A549 treated with AZD2906 at 1 μM for 4 hours (cell line): ENCODE data around the gene METTL17. TPM values are rescaled to one million over a fixed set of nuclear protein-coding genes. Genes with fewer than 3 reads are reported as not detected.

Source experiments
- total RNA-seq: library from RNA; stranded (reverse); fragments of 200-300 nt; extraction: Qiagen RNA extraction; gene quantifications from 5 replicates; pipeline ENCODE4 v1.2.3, GENCODE V29; 2022

Gene METTL17, protein sequence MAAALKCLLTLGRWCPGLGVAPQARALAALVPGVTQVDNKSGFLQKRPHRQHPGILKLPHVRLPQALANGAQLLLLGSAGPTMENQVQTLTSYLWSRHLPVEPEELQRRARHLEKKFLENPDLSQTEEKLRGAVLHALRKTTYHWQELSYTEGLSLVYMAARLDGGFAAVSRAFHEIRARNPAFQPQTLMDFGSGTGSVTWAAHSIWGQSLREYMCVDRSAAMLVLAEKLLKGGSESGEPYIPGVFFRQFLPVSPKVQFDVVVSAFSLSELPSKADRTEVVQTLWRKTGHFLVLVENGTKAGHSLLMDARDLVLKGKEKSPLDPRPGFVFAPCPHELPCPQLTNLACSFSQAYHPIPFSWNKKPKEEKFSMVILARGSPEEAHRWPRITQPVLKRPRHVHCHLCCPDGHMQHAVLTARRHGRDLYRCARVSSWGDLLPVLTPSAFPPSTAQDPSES
- 67.6 to 74.8 TPM (median 70.6 TPM) in 5 replicates for total RNA-seq

DNA sequence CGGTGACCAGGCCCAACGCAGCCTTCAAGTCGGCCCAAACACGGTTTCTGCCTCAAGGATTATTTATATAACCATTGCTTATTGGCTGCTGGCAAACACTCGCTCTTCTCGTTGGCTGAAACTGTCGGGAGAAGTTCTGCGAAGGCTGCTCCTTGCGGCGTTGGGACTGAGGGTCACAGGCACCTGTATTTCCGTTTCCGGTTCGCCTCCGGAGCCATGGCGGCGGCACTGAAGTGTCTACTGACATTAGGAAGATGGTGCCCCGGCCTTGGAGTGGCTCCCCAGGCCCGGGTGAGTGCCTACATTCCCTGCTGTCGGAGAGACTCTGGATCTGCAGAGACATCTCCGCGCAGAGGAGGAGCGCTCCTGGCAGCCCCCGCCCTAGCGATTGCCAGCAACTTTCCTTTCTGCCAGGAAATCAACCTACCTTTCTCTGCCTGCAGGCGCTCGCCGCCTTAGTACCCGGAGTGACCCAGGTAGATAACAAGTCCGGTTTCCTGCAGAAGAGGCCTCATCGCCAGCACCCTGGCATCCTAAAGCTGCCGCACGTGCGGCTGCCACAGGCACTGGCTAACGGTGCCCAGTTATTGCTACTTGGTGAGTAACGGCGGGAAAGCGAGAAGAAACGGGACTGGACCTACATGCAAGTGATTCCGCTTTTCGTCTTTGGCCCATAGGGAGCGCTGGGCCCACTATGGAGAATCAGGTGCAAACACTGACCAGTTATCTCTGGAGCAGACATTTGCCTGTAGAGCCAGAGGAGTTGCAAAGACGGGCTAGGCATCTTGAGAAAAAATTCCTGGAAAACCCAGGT, at the start of gene METTL17:
Gene METTL17, plus strand, starts transcription at position 194 of the 814 bp plus-strand sequence. Its CDS starts 23 bp downstream, at position 217.

DNA sequence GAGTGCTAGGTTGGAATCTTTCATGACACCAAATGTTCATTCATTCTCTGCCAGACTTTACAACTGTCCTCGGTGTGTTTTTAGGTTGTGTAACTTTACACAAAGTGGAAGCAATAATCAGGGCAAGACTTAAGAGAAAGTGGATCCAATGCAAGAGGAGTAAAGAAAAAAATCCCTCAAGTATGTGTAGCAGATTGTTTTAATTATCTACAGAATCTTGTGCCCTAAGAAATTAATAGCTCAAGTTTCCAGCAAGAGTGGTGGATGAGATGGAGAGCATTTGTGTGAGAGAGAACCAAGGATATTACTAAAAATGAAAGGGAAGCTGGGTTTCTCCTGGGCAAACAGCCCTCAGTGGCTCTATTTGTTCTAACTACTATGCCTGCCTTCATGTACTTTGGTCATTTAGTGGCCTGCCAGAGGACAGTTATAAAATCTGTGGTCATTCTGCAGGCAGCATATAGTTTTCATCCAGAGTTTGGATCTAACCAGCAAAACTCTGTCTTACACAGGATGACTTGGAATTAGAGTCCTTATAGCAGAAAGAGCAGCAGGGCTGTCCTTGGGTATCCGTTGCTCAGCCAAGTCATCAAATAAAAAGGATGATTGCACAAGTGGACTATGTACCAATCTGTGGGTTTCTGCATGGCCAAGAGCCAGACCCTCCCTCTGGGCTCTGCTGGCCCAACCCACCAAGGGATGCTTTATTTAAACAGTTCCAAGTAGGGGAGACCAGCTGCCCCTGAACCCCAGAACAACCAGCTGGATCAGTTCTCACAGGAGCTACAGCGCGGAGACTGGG, 34.8 kb upstream of the METTL17 start, which contains the start of gene RNASE2:
Gene RNASE2, plus strand, starts transcription at position 752 of the 802 bp plus-strand sequence. CDS start 285 bp downstream, outside the sequence.

DNA sequence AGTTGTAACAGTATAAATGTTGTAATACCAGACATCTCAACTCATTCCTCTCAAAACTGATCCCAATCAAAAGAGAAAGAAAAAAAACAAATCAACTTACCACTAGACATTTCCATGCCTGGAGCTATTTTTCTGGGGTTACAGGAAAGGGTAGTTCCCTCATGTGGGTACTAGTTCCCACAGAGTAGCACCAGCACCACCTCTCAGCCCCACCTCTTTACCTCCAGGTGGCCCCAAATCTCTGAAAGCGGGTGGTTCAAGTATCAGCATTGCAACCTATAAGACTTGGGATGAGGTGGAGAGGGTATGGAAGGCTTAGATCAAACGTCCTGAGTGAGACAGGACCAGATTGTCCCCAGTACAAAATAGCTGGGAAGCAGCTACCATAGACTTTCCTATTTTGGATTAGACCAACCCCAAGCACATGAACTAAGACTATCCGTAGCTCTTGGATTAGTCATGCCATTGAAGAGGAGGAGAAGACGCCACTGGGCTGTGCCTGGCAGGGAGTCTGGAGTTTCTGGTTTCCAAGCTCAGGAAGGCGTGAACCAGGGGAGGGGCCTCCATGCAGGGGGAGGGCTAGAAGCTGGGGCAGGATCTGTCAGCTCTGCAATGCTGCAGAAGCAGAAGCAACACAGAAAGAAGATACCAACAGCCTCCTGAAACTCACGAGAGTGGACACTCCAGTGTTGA, 9.0 kb downstream of the METTL17 start, which contains the start of gene SLC39A2:
Gene SLC39A2, plus strand, starts transcription at position 620 of the 693 bp plus-strand sequence. CDS start 154 bp downstream, outside the sequence.

DNA sequence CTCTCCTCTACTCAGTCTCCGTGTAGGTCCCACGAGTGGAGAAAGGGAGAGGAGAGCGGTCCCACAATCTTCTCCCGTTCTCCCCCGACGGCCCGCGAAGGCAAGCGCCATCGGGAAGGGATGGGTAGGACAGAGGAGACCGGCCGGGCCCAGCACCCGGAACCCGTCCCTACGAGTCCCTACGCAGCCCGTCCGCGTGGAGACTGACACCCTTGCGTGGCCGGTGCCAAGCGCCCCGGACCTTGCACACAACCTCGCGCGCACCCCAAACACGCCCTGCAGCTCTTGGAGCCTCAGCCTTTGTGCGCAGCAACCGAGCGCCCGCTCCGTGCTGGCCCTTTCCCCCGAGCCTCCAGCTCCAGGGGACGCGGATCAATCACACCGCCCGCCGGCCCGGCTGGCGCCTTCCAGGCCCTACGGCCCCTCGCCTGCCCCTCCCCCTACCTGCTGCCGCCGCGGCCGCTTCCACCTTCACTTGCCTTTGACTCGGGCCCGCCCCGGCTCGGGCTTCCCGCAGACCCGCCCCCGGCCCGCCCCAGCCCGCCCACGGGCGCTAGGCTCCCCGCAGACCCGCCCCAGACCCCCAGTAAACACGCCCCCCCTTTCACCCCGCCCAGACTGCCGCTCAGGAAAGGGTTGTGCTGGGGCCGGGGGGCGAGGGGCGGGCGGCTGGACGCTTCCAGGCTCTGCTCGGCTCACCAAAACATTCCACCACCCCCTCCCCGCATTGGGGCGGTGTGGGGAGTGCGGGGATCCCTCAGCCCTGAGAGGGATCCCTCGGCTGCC, 35.0 kb downstream of the METTL17 start, which contains the start of gene NDRG2:
Gene NDRG2, minus strand, starts transcription at position 477 of the 786 bp plus-strand sequence. CDS start 1,746 bp downstream, outside the sequence.

DNA sequence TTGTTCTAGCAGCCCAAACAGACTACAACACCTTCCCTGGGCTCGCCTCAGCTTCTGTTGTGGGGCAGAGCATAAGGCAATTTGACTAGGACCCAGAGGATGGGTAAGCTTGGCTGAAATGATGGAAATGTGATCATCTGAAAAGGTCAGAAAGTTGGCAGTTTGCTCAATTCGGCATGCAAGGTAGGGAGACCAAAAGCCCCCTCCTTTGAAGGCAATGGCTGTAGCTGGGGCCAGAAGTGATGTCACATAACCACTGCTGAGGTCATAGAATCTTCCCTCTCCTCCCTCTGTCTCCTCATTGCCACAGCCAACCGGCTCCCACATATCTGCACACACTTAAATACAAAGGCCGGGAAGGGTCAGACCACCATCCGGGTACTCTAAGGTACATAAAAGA, 40.1 kb downstream of the METTL17 start, which contains the start of gene TPPP2:
Gene TPPP2, plus strand, starts transcription at position 301 of the 400 bp plus-strand sequence. CDS start 365 bp downstream, outside the sequence.

DNA sequence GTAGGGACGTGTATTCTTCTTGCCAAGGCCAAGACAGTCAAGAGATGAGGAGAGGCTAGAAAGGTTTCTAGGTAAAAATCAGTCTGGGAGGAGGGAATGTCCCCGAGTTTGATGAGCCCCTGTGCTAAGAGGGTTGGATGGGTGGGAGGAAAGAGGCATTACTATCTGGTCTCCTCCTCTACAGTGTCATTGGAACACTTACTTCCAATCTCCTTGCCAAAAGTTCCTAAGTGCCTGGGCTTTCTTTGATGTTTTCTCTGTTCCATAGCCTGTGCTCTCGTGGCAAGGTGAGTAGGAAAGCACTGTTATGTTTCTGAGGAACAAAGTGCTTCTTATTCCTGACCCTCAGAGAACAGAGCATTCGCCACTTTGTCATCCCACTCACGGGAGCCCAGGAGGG, 44.9 kb downstream of the METTL17 start, which contains the start of gene RNASE13:
Gene RNASE13, minus strand, starts transcription at position 101 of the 400 bp plus-strand sequence. CDS start 519 bp downstream, outside the sequence.

DNA sequence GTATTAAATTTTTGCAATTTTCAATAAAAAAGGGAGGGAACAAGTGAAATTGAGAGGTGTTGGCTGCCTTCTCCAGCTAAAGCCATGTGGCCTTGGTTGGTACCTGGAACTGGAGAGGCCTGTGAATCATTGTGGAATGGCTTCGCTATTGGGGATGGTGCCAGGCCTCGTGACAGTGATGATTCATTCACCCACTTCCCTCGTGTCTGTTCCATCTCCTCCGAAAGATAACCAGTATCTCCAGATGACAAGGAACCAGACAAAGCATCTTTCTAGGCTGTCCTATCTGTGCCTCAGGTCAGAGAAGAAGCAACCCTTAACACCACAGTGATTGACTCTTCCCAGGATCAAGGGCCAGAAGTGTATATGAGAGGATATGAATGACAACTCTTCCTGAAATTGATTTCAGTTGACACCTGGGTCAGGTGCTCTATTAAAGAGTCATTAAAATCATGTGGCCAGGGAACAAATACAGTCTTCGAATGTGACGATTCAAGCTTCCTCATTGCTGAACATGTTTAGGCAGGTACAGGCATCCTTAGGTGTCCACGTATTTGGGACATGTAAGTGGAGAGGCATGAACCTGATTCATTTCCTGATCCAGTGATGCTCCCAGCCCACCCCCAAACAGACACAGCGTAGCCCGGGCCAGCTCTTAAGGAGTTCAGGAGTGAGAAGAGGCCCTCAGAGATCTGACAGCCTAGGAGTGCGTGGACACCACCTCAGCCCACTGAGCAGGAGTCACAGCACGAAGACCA, 52.1 kb downstream of the METTL17 start, which contains the start of gene RNASE7:
Gene RNASE7, plus strand, starts transcription at position 687 of the 758 bp plus-strand sequence. CDS start 631 bp downstream, outside the sequence.

Other genes starting within 250 kb of the METTL17 start
- not detected in 5 replicates for gene EDDM3A, start 244.1 kb upstream of the METTL17 start, total RNA-seq
- gene EDDM3B, start 221.6 kb upstream of the METTL17 start, total RNA-seq, result not detected in 5 replicates
- not detected in 5 replicates for gene RNASE6, start 208.7 kb upstream of the METTL17 start, total RNA-seq
- 0.10 to 0.36 TPM (median 0.18 TPM) in 4 of 5 replicates, not detected in the other for gene RNASE1, start 187.1 kb upstream of the METTL17 start, total RNA-seq
- gene RNASE3, start 98.6 kb upstream of the METTL17 start, total RNA-seq, result not detected in 5 replicates
- not detected in 5 replicates for gene RNASE2, start 34.5 kb upstream of the METTL17 start, total RNA-seq
- gene SLC39A2, start 9.3 kb downstream of the METTL17 start, total RNA-seq, result 0.05 TPM in 1 of 5 replicates, not detected in the others
- gene NDRG2, start 35.1 kb downstream of the METTL17 start, total RNA-seq, result 2.5 to 3.8 TPM (median 2.6 TPM) in 5 replicates
- gene TPPP2, start 40.2 kb downstream of the METTL17 start, total RNA-seq, result not detected in 5 replicates
- gene RNASE13, start 44.8 kb downstream of the METTL17 start, total RNA-seq, result not detected in 5 replicates
- gene RNASE7, start 52.4 kb downstream of the METTL17 start, total RNA-seq, result not detected in 5 replicates
- not detected in 5 replicates for gene RNASE8, start 67.8 kb downstream of the METTL17 start, total RNA-seq
- gene ARHGEF40, start 80.3 kb downstream of the METTL17 start, total RNA-seq, result 7.0 to 10.6 TPM (median 8.9 TPM) in 5 replicates
- gene ZNF219, start 108.7 kb downstream of the METTL17 start, total RNA-seq, result 18.0 to 29.6 TPM (median 28.1 TPM) in 5 replicates
- gene TMEM253, start 111.1 kb downstream of the METTL17 start, total RNA-seq, result 0.44 to 1.1 TPM (median 0.65 TPM) in 5 replicates
- gene OR5AU1, start 166.1 kb downstream of the METTL17 start, total RNA-seq, result not detected in 5 replicates